ENCODE data around the gene TTC13. TPM values are rescaled to one million over a fixed set of nuclear protein-coding genes. Genes with fewer than 3 reads are reported as not detected.

TTC13 gene
- total and polyA plus RNA-seq, 12 donors = 6.6 to 20.7 (median 10.7) TPM

- WGBS, 4 donors = 79 to 93% (median 86%) methylated on average over 5 of the region's 5 CpGs
- Histone ChIP-seq H3K27me3 (no peaks in the 10 kb centered on the region), H3K4me3 (no peak overlapping the region), H3K27ac (no peak overlapping the region), H3K4me1 (replicated peaks in 1 of 2) (no peaks in the 10 kb centered on the region), H3K36me3 (replicated peaks in 1 of 2) (peaks cover 0 to 5% of the 10 kb centered on the region in 2 donors), H3K9me3 (replicated peaks in 1 of 3) (no peaks in the 10 kb centered on the region)
- intact Hi-C loops (cut with DNase I) = no loop called here
- no peak for TF ChIP-seq POLR2A (IDR thresholded peaks at IDR 0.05)
- no peak for TF ChIP-seq CTCF (IDR thresholded peaks at IDR 0.05)
- DNase-seq = no peak
Observed at GRCh38 chr1:230905733-230906132, 72.9 kb downstream of the TTC13 start.

- H3K4me3 ChIP-seq = no peak overlapping the region
- 94 to 96% (median 95%) methylated on average over 22 of the region's 22 CpGs for WGBS, 4 donors
- H3K27ac ChIP-seq = no peak overlapping the region
- TF ChIP-seq CTCF (IDR thresholded peaks at IDR 0.05) (no peak), POLR2A (IDR thresholded peaks at IDR 0.05) (no peak)
- peaks cover 0 to 10% of the 10 kb centered on the region in 2 donors for H3K4me1 ChIP-seq (replicated peaks in 1 of 2)
- no peaks in the 10 kb centered on the region for H3K9me3 ChIP-seq (replicated peaks in 1 of 3)
- no peak for DNase-seq
- intact Hi-C loops (cut with DNase I) = no loop called here
- no peaks in the 10 kb centered on the region for H3K27me3 ChIP-seq
- H3K36me3 ChIP-seq (replicated peaks in 1 of 2) = peaks cover 0 to 5% of the 10 kb centered on the region in 2 donors
Observed at GRCh38 chr1:230902349-230902923, 76.2 kb downstream of the TTC13 start.

- TF ChIP-seq POLR2A (IDR thresholded peaks at IDR 0.05) (no peak), CTCF (IDR thresholded peaks at IDR 0.05) (no peak)
- Histone ChIP-seq H3K27ac (no peak overlapping the region), H3K36me3 (replicated peaks in 1 of 2) (peaks cover 0 to 5% of the 10 kb centered on the region in 2 donors), H3K9me3 (replicated peaks in 1 of 3) (no peaks in the 10 kb centered on the region), H3K27me3 (no peaks in the 10 kb centered on the region), H3K4me3 (no peak overlapping the region), H3K4me1 (replicated peaks in 1 of 2) (peaks cover 0 to 10% of the 10 kb centered on the region in 2 donors)
- intact Hi-C loops (cut with DNase I) = no loop called here
- WGBS, 4 donors = 89 to 96% (median 94%) methylated on average over 6 of the region's 6 CpGs
- DNase-seq = no peak
Observed at GRCh38 chr1:230901671-230902070, 77.0 kb downstream of the TTC13 start.

GRCh38 chr1:230900984-230901383 lies 77.7 kb downstream of the TTC13 start:
- intact Hi-C loops (cut with DNase I) = no loop called here
- Histone ChIP-seq H3K27me3 (no peaks in the 10 kb centered on the region), H3K4me1 (replicated peaks in 1 of 2) (peaks cover 0 to 10% of the 10 kb centered on the region in 2 donors), H3K36me3 (replicated peaks in 1 of 2) (peaks cover 0 to 5% of the 10 kb centered on the region in 2 donors), H3K4me3 (no peak overlapping the region), H3K9me3 (replicated peaks in 1 of 3) (no peaks in the 10 kb centered on the region), H3K27ac (peak overlapping the region in 1 of 5 donors; percentile 18)
- no peak for DNase-seq
- 89 to 95% (median 91%) methylated on average over 6 of the region's 6 CpGs for WGBS, 4 donors
- TF ChIP-seq CTCF (IDR thresholded peaks at IDR 0.05) (no peak), POLR2A (IDR thresholded peaks at IDR 0.05) (no peak)

Measured in adrenal gland (tissue), 12 donors.